PC-3 (cell line): ENCODE data around the gene PTPRD. TPM values are rescaled to one million over a fixed set of nuclear protein-coding genes. Genes with fewer than 3 reads are reported as not detected.

Experiments
- ATAC-seq: fragments of 200-7000 bp; cut with Tn5 transposase; 2 replicates; pipeline ENCODE4 v1.9.1; 2020; ENCODE audit warnings: mild to moderate bottlenecking, moderate library complexity
- BruUV-seq: library from RNA; stranded (reverse); fragments of 400-500 nt; replicated peaks from 2 replicates; lab custom pipeline; 2021; lab: Mats Ljungman, UMichigan
- CTCF ChIA-PET: fragments of 300-600 bp; sonication (Branson Sonifier 250); formaldehyde crosslinking; loops from one replicate; lab custom pipeline; 2022; ENCODE audit warnings: antibody characterized with exemption; lab: Charles Lee
- POLR2A ChIA-PET: fragments of 300-600 bp; sonication (Branson Sonifier 250); formaldehyde crosslinking; loops from one replicate; lab custom pipeline; 2022; ENCODE audit warnings: antibody characterized with exemption; ENCODE audit not compliant: unreplicated experiment; lab: Charles Lee
- DNase-seq: peaks from one replicate; pipeline ENCODE4 v3.0.0-alpha.2; 2015
- H2AFZ ChIP-seq: fragments of 300-600 bp; sonication (generic); 2 replicates; pipeline ENCODE4 v1.6.0; 2016; ENCODE audit warnings: antibody characterized with exemption, low read length
- H3F3A ChIP-seq: fragments of 300-600 bp; sonication (generic); one replicate; pipeline ENCODE4 v1.6.0; 2017; ENCODE audit warnings: antibody characterized with exemption, low read length, control low read depth, mild to moderate bottlenecking; ENCODE audit not compliant: unreplicated experiment
- H3K27ac ChIP-seq: fragments of 300-600 bp; sonication (generic); 2 replicates; pipeline ENCODE4 v1.5.1; 2016; ENCODE audit warnings: mild to moderate bottlenecking, low read length
- H3K27me3 ChIP-seq: fragments of 300-600 bp; sonication (generic); 2 replicates; pipeline ENCODE4 v1.6.1; 2016; ENCODE audit warnings: low read length, mixed read lengths
- H3K36me3 ChIP-seq: fragments of 300-600 bp; sonication (generic); 2 replicates; pipeline ENCODE4 v1.6.1; 2016; ENCODE audit warnings: low read depth, mixed run types, low read length, mixed read lengths
- H3K4me1 ChIP-seq: fragments of 300-600 bp; sonication (generic); 2 replicates; pipeline ENCODE4 v1.5.1; 2016; ENCODE audit warnings: low read length; ENCODE audit not compliant: insufficient read depth
- H3K4me2 ChIP-seq: fragments of 300-600 bp; sonication (generic); 2 replicates; pipeline ENCODE4 v1.6.0; 2016; ENCODE audit warnings: low read length
- H3K4me3 ChIP-seq: fragments of 300-600 bp; sonication (generic); 2 replicates; pipeline ENCODE4 v1.5.1; 2016; ENCODE audit warnings: mild to moderate bottlenecking, low read length, mixed read lengths
- H3K79me2 ChIP-seq: fragments of 300-600 bp; sonication (generic); 2 replicates; pipeline ENCODE4 v1.6.1; 2017; ENCODE audit warnings: low read length, mixed read lengths
- H3K9ac ChIP-seq: fragments of 300-600 bp; sonication (generic); 2 replicates; pipeline ENCODE4 v1.6.0; 2016; ENCODE audit warnings: mild to moderate bottlenecking, low read length
- H3K9me2 ChIP-seq: fragments of 300-600 bp; sonication (generic); replicated peaks from 2 replicates; pipeline ENCODE4 v1.6.1; 2016; ENCODE audit warnings: mixed run types, low read length, mixed read lengths
- H3K9me3 ChIP-seq: fragments of 300-600 bp; sonication (generic); 2 replicates; pipeline ENCODE4 v1.6.1; 2016; ENCODE audit warnings: low read length, mixed read lengths
- H4K20me1 ChIP-seq: fragments of 300-600 bp; sonication (generic); 2 replicates; pipeline ENCODE4 v1.6.1; 2016; ENCODE audit warnings: low read length, mixed read lengths
- CTCF ChIP-seq: fragments of 300-600 bp; sonication (generic); conservative IDR thresholded peaks from 2 replicates; pipeline ENCODE4 v1.5.1; 2017; ENCODE audit warnings: antibody characterized with exemption, low read depth, mild to moderate bottlenecking, low read length
- EZH2 ChIP-seq: fragments of 300-600 bp; sonication (generic); IDR thresholded peaks from one replicate; pipeline ENCODE4 v1.6.1; 2017; ENCODE audit warnings: antibody characterized with exemption, mild to moderate bottlenecking, low read length; ENCODE audit not compliant: unreplicated experiment
- EZH2phosphoT487 ChIP-seq: fragments of 300-600 bp; sonication (generic); IDR thresholded peaks from 2 replicates; pipeline ENCODE4 v1.6.1; 2018; ENCODE audit warnings: mild to moderate bottlenecking, antibody characterized with exemption, low read length, borderline replicate concordance
- intact Hi-C: fragments of 100-400 bp; cut with micrococcal nuclease; formaldehyde crosslinking; loops from 2 replicates; pipeline ENCODE4 v1.9.0; 2023
- total RNA-seq: library from RNA; depleted of rRNA; stranded (reverse); fragments of >200 nt; gene quantifications from 2 replicates; pipeline ENCODE4 v1.2.3, GENCODE V29; 2014

Gene PTPRD
- total RNA-seq, 1 experiment from 2014 or later, result not detected

- Histone ChIP-seq H3K9me2 (no peaks in the 10 kb centered on the region), H3K36me3 (no peaks in the 10 kb centered on the region; the same call in 1 of the 2 replicates), H3K4me2 (0 out of 2 replicates have a peak overlapping the region, but pooled peaks have one; percentile 22), H3K9ac (no peak overlapping the region), H4K20me1 (no peaks in the 10 kb centered on the region), H3K4me1 (no peaks in the 10 kb centered on the region), H3K4me3 (no peak overlapping the region), H3K79me2 (no peaks in the 10 kb centered on the region), H2AFZ (no peak overlapping the region), H3F3A (no peaks in the 10 kb centered on the region), H3K27me3 (no peaks in the 10 kb centered on the region), H3K27ac (no peak overlapping the region), H3K9me3 (no peaks in the 10 kb centered on the region)
- DNase-seq (peak; percentile 26), ATAC-seq (peak; percentile 59)
- no TSS peak for BruUV-seq
- intact Hi-C loops, result loop anchor here (1.0 to 10.0 kb wide), 4 partner anchors 37 to 224 kb away; no protein-coding TSS in a partner anchor
- CTCF ChIA-PET, result interaction anchor here (0.6 to 1.0 kb wide), 2 partner anchors 192 to 223 kb away, joined by 3 to 8 read pairs; no protein-coding TSS in a partner anchor
- TF ChIP-seq EZH2 (no peak), CTCF (peak; percentile 39; the same call in 1 of the 2 replicates)
- POLR2A ChIA-PET, result no interaction called here
Measured at GRCh38 chr9:10268531-10269485, 344.0 kb downstream of the PTPRD start.

- POLR2A ChIA-PET, result interaction anchor here (0.5 kb wide), 1 partner anchor 205 kb away, joined by 3 read pairs; no protein-coding TSS in a partner anchor
- Histone ChIP-seq H3K4me3 (no peak overlapping the region), H2AFZ (no peak overlapping the region), H3K4me2 (no peak overlapping the region), H3K4me1 (no peaks in the 10 kb centered on the region), H3K9me2 (no peaks in the 10 kb centered on the region), H4K20me1 (no peaks in the 10 kb centered on the region), H3K27ac (0 out of 2 replicates have a peak overlapping the region, but pooled peaks have one; percentile 5), H3F3A (no peaks in the 10 kb centered on the region), H3K9me3 (no peaks in the 10 kb centered on the region), H3K36me3 (no peaks in the 10 kb centered on the region; the same call in 1 of the 2 replicates), H3K79me2 (no peaks in the 10 kb centered on the region), H3K9ac (no peak overlapping the region), H3K27me3 (no peaks in the 10 kb centered on the region)
- TF ChIP-seq EZH2 (no peak), CTCF (no peak), EZH2phosphoT487 (no peak)
- ATAC-seq (peak; percentile 95), DNase-seq (peak; percentile 20)
- intact Hi-C loops, result loop anchor here (5.0 to 10.0 kb wide), 2 partner anchors 33 to 50 kb away; no protein-coding TSS in a partner anchor
- BruUV-seq, result no TSS peak
- CTCF ChIA-PET, result interaction anchor here (0.7 kb wide), 1 partner anchor 219 kb away, joined by 4 read pairs; no protein-coding TSS in a partner anchor
Measured at GRCh38 chr9:10265153-10265631, 347.6 kb downstream of the PTPRD start.
